H1 (cell line): ENCODE results near the gene PAK2. TPM values are rescaled to one million over a fixed set of nuclear protein-coding genes. Genes with fewer than 3 reads are reported as not detected.

Experiments used
- CTCF ChIA-PET: fragments of 300-600 bp; sonication (Branson Sonifier 250); formaldehyde crosslinking; loops from one replicate; lab custom pipeline; 2021; ENCODE audit not compliant: partially characterized antibody; lab: Charles Lee
- POLR2A ChIA-PET: fragments of 300-600 bp; sonication (Branson Sonifier 250); formaldehyde crosslinking; loops from one replicate; lab custom pipeline; 2021; ENCODE audit warnings: inconsistent platforms; ENCODE audit not compliant: partially characterized antibody; lab: Charles Lee
- DNase-seq, 2 experiments: peaks; one replicate each; pipeline versions ENCODE4 v3.0.0 to v3.0.0-alpha.2; 2010 to 2022; ENCODE audit warnings: low spot score in 2 of 2, low read depth in 1 of 2, mixed read lengths in 1 of 2
- FAIRE-seq: peaks from 2 replicates; lab custom pipeline; 2011; peaks lifted over from hg19 to GRCh38; lab: Jason Lieb, UNC
- H2AFZ ChIP-seq: 2 replicates; pipeline ENCODE4 v1.8.1; 2012; ENCODE audit warnings: low read length, inconsistent platforms
- H2AK5ac ChIP-seq: 2 replicates; pipeline ENCODE4 v1.6.1; 2013; ENCODE audit warnings: low read depth, low read length
- H2BK120ac ChIP-seq: replicated peaks from 2 replicates; pipeline ENCODE3; 2013; ENCODE audit warnings: low read depth, low read length, inconsistent platforms
- H2BK12ac ChIP-seq: 2 replicates; pipeline ENCODE4 v1.6.1; 2013; ENCODE audit warnings: low read depth, low read length
- H2BK15ac ChIP-seq: 2 replicates; pipeline ENCODE4 v1.6.1; 2013; ENCODE audit warnings: low read length
- H2BK20ac ChIP-seq: 2 replicates; pipeline ENCODE4 v1.6.1; 2013; ENCODE audit warnings: low read length
- H2BK5ac ChIP-seq: 2 replicates; pipeline ENCODE4 v1.6.1; 2013; ENCODE audit warnings: low read depth, low read length
- H3K14ac ChIP-seq: 2 replicates; pipeline ENCODE4 v1.6.1; 2013; ENCODE audit warnings: inconsistent platforms; ENCODE audit not compliant: insufficient read length
- H3K18ac ChIP-seq: 2 replicates; pipeline ENCODE4 v1.6.1; 2013; ENCODE audit warnings: low read length; ENCODE audit errors: extremely low read depth
- H3K23ac ChIP-seq: 2 replicates; pipeline ENCODE4 v1.6.1; 2013; ENCODE audit warnings: inconsistent platforms; ENCODE audit not compliant: insufficient read length
- H3K23me2 ChIP-seq: 2 replicates; pipeline ENCODE4 v1.6.1; 2013; ENCODE audit warnings: low read depth, low read length
- H3K27ac ChIP-seq: 2 replicates; pipeline ENCODE4 v1.6.1; 2011; ENCODE audit warnings: low read depth, low read length, inconsistent platforms
- H3K27me3 ChIP-seq, 4 experiments: replicated peaks in 1 of 4; 1 replicate in 1 of 4; 2 replicates in 3 of 4; pipeline versions ENCODE4 v1.6.1 to v1.8.1; 2011 to 2013; ENCODE audit warnings: low read length in 3 of 4, mild to moderate bottlenecking in 3 of 4, inconsistent platforms in 2 of 4, mixed read lengths in 2 of 4, moderate library complexity in 1 of 4; ENCODE audit not compliant: control insufficient read depth in 3 of 4, insufficient read depth in 3 of 4; ENCODE audit errors: extremely low read depth in 1 of 4
- H3K36me3 ChIP-seq, 4 experiments: 2 replicates each; pipeline versions ENCODE4 v1.6.1 to v1.8.1; 2011 to 2013; ENCODE audit warnings: mild to moderate bottlenecking in 4 of 4, low read length in 3 of 4, moderate library complexity in 2 of 4, control low read depth in 1 of 4, inconsistent platforms in 1 of 4; ENCODE audit not compliant: insufficient read depth in 4 of 4, control insufficient read depth in 2 of 4
- H3K4ac ChIP-seq: replicated peaks from 2 replicates; pipeline ENCODE3; 2013; ENCODE audit warnings: low read length, low read depth, mixed read lengths, inconsistent platforms; ENCODE audit not compliant: insufficient read length
- H3K4me1 ChIP-seq, 4 experiments: replicated peaks in 1 of 4; 1 replicate in 1 of 4; 2 replicates in 3 of 4; pipeline versions ENCODE4 v1.6.1 to v1.8.1; 2011 to 2013; ENCODE audit warnings: low read length in 3 of 4, inconsistent platforms in 2 of 4, mixed read lengths in 1 of 4; ENCODE audit not compliant: insufficient read depth in 4 of 4, control insufficient read depth in 3 of 4
- H3K4me2 ChIP-seq, 2 experiments: 2 replicates each; pipeline versions ENCODE4 v1.6.1 to v1.8.1; 2011 to 2013; ENCODE audit warnings: low read depth in 2 of 2, low read length in 2 of 2, control low read depth in 1 of 2, inconsistent platforms in 1 of 2, mild to moderate bottlenecking in 1 of 2; ENCODE audit not compliant: insufficient read depth in 1 of 2
- H3K4me3 ChIP-seq, 4 experiments: fragments of 200-600, 300-600 bp in 1 of 4; sonication (generic), shearing (Covaris generic), sonication (Bioruptor Twin) in 1 of 4; 2 replicates each; pipeline versions ENCODE4 v1.5.1 to v1.8.1; 2011 to 2016; ENCODE audit warnings: low read length in 4 of 4, low read depth in 3 of 4, control low read depth in 2 of 4, inconsistent platforms in 2 of 4, mild to moderate bottlenecking in 2 of 4, mixed read lengths in 1 of 4, moderate library complexity in 1 of 4; ENCODE audit not compliant: insufficient read depth in 2 of 4; ENCODE audit errors: extremely low read depth in 1 of 4
- H3K56ac ChIP-seq: replicated peaks from 2 replicates; pipeline ENCODE3; 2013; ENCODE audit warnings: low read depth, mild to moderate bottlenecking, mixed read lengths, low read length, inconsistent platforms; ENCODE audit not compliant: insufficient read length
- H3K79me1 ChIP-seq: 2 replicates; pipeline ENCODE4 v1.6.1; 2013; ENCODE audit warnings: low read depth, low read length, control low read depth
- H3K79me2 ChIP-seq, 2 experiments: 2 replicates each; pipeline versions ENCODE4 v1.6.1 to v1.8.1; 2012 to 2013; ENCODE audit warnings: low read length in 2 of 2, mild to moderate bottlenecking in 2 of 2, inconsistent platforms in 1 of 2; ENCODE audit not compliant: insufficient read depth in 2 of 2, control insufficient read depth in 1 of 2
- H3K9ac ChIP-seq, 4 experiments: replicated peaks in 1 of 4; 1 replicate in 1 of 4; 2 replicates in 3 of 4; pipeline versions ENCODE4 v1.6.1 to v1.8.1; 2011 to 2013; ENCODE audit warnings: low read depth in 3 of 4, low read length in 3 of 4, control low read depth in 2 of 4, mild to moderate bottlenecking in 2 of 4, moderate library complexity in 2 of 4, inconsistent platforms in 1 of 4; ENCODE audit errors: extremely low read depth in 1 of 4
- H3K9me3 ChIP-seq, 2 experiments: 2 replicates each; pipeline versions ENCODE4 v1.6.1 to v1.8.1; 2012 to 2013; ENCODE audit warnings: mild to moderate bottlenecking in 2 of 2, moderate library complexity in 2 of 2, control low read depth in 1 of 2, inconsistent platforms in 1 of 2, low read depth in 1 of 2, low read length in 1 of 2, mixed read lengths in 1 of 2; ENCODE audit not compliant: insufficient read depth in 2 of 2
- H4K20me1 ChIP-seq, 2 experiments: replicated peaks in 1 of 2; 2 replicates each; pipeline versions ENCODE3 to v1.8.1; 2011 to 2013; ENCODE audit warnings: inconsistent platforms in 2 of 2, low read length in 2 of 2, mild to moderate bottlenecking in 1 of 2; ENCODE audit not compliant: insufficient read depth in 2 of 2, control insufficient read depth in 1 of 2
- H4K5ac ChIP-seq: 2 replicates; pipeline ENCODE4 v1.6.1; 2013; ENCODE audit warnings: low read length, low read depth, mixed read lengths, inconsistent platforms; ENCODE audit not compliant: insufficient read length
- H4K8ac ChIP-seq: 2 replicates; pipeline ENCODE4 v1.8.0; 2013; ENCODE audit warnings: mild to moderate bottlenecking, moderate library complexity, low read length, inconsistent platforms; ENCODE audit not compliant: insufficient read depth; ENCODE audit errors: extremely low read depth
- H4K91ac ChIP-seq: replicated peaks from 2 replicates; pipeline ENCODE3; 2013; ENCODE audit warnings: low read length, mixed read lengths, inconsistent platforms; ENCODE audit not compliant: insufficient read length
- WGBS, 2 experiments: shearing (Covaris generic) in 1 of 2; methylation state at CpG; one replicate each; pipeline versions ENCODE4 v1.1.6 to v1.1.7; 2013 to 2015; ENCODE audit warnings: low lambda C conversion rate in 2 of 2, mixed read lengths in 2 of 2, inconsistent platforms in 1 of 2, low coverage in 1 of 2, missing lambda C conversion rate in 1 of 2; ENCODE audit not compliant: insufficient replicate concordance in 2 of 2, insufficient coverage in 1 of 2, insufficient read length in 1 of 2; ENCODE audit errors: extremely low coverage in 1 of 2, missing lambda C conversion rate in 1 of 2; 5-methylcytosine and 5-hydroxymethylcytosine counted together
- polyA plus RNA-seq, 7 experiments: library from polyadenylated mRNA; depleted of rRNA in 3 of 7; stranded (reverse) in 5 of 7; unstranded in 2 of 7; fragments of >200 nt in 5 of 7; fragments of 200-250 nt in 2 of 7; gene quantifications; 1 replicate in 5 of 7; 2 replicates in 1 of 7; 4 replicates in 1 of 7; pipeline versions ENCODE4 v1.2.1 to v1.2.3, GENCODE V29; 2011 to 2013; ENCODE audit warnings: missing spikeins in 2 of 7, mixed read lengths in 2 of 7
- total RNA-seq: library from RNA; stranded (reverse); fragmentation: NEBNext Ultra II Directional; extraction: Animal tissue kit (Norgen Biotek cat#: 25700); gene quantifications from 2 replicates; pipeline ENCODE4 v1.2.1, GENCODE V29; 2021
- TF ChIP-seq, protein P1 (sequence below): IDR thresholded peaks from 2 replicates; pipeline ENCODE4 v1.6.1; 2012; ENCODE audit warnings: inconsistent platforms
- TF ChIP-seq, protein P2 (sequence below): IDR thresholded peaks from 2 replicates; pipeline ENCODE4 v1.6.1; 2011; ENCODE audit warnings: low read depth, mild to moderate bottlenecking, low read length; ENCODE audit not compliant: insufficient read depth

PAK2 gene
- total and polyA plus RNA-seq, 2 of the 8 experiments (the other 6 are each of a cell fraction or from before 2014, with no cell fraction given): 13.1 to 60.5 TPM

DNA sequence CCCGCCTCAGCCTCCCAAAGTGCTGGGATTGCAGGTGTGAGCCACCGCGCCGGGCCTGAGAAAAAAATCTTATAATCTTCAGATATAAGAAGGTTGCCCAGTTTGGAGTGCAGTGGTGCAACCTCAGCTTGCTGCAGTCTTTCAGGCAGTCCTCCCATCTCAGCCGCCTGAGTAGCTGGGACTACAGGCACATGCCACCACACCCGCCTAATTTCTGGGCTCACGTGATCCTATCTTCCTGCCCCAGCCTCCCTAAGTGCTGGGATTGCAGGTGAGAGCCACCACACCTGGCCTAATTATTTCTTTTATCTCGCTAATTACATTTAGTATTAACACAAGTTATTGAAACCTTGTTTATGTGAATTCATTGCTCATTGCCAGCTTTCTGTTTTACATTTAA is 13.5 kb downstream of the PAK2 start:
- Histone ChIP-seq H4K20me1 (peaks cover 5 to 8% of the 10 kb centered on the region in 2 experiments), H4K91ac (no peak overlapping the region), H3K27me3 (no peaks in the 10 kb centered on the region; a peak in 1 of 7 replicates), H3K79me1 (peaks cover 14% of the 10 kb centered on the region), H3K4me2 (no peak overlapping the region), H4K8ac (no peak overlapping the region), H3K23me2 (no peaks in the 10 kb centered on the region), H3K14ac (no peak overlapping the region), H3K4me3 (no peak overlapping the region), H2BK15ac (no peak overlapping the region), H3K18ac (no peak overlapping the region), H2BK5ac (no peak overlapping the region), H3K9ac (no peak overlapping the region), H4K5ac (no peak overlapping the region), H3K4me1 (peaks cover 0 to 13% (median 4%) of the 10 kb centered on the region in 4 experiments; a peak in 5 of 7 replicates), H3K56ac (no peak overlapping the region), H2BK20ac (no peak overlapping the region), H3K23ac (no peak overlapping the region), H2AFZ (no peak overlapping the region), H2BK120ac (no peak overlapping the region), H2AK5ac (no peak overlapping the region), H3K36me3 (peaks cover 0 to 7% (median 2%) of the 10 kb centered on the region in 4 experiments; a peak in 3 of 8 replicates), H3K27ac (no peak overlapping the region), H3K9me3 (no peaks in the 10 kb centered on the region), H2BK12ac (no peak overlapping the region), H3K4ac (no peak overlapping the region), H3K79me2 (peaks cover 12 to 86% of the 10 kb centered on the region in 2 experiments)
- no peak for FAIRE-seq
- TF ChIP-seq, protein P1, sequence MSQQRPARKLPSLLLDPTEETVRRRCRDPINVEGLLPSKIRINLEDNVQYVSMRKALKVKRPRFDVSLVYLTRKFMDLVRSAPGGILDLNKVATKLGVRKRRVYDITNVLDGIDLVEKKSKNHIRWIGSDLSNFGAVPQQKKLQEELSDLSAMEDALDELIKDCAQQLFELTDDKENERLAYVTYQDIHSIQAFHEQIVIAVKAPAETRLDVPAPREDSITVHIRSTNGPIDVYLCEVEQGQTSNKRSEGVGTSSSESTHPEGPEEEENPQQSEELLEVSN: 0 out of 2 replicates have a peak, but pooled peaks have one; percentile 31
- TF ChIP-seq, protein P2, sequence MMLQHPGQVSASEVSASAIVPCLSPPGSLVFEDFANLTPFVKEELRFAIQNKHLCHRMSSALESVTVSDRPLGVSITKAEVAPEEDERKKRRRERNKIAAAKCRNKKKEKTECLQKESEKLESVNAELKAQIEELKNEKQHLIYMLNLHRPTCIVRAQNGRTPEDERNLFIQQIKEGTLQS: no peak
- DNase-seq: no peak
- 94% methylated on average over 8 of the region's 8 CpGs; no CpG with 5 or more reads in 1 of the 2 experiments for WGBS, 2 experiments
- CTCF ChIA-PET: interaction anchor here (0.9 kb wide), 1 partner anchor 237 kb away, joined by 4 read pairs; no protein-coding TSS in a partner anchor
- POLR2A ChIA-PET: interaction anchor here (4.8 kb wide), 1 partner anchor 13 kb away, joined by 23 read pairs; the partner anchor contains the start of gene PAK2
